ENCODE data around the gene TAF15.

Gene TAF15

DNA sequence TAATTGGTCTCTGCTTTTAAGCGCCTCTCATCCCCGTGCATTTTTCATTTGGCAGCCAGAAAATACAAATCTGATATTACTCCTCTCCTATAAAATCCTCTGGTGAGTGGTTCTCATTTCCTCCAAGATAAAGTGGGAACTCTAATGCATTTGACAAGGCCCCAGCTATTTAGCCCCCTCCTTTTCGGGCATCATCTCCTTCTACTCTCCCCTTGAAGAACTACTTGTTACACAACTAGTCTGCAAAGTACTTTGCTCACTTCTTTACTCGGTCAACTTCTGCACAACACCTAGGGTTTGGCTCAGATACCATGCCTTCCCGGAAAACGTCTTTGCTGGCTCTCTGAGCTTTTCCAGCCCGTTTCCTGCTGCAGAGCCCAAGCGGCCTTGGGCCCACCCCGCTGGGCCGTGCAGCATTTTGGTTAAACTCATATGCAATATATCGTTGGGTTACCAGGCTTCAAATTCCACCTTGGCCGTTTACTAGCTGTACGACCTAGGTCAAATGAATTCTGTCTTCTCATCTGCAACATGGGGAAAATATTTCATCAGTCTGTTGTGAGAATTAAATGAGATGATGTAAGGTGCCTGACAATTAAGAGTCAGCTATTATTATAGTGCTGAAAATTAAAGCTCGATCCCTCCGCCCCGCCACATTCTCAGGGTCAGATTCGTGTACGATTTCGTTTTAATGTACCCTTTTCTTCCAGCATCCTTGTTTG, 883 bp upstream of the TAF15 start:
- Histone ChIP-seq H2AFZ (ENCODE audit: low read length) (peak overlapping the region; percentile 82), H3K4me1 (ENCODE audit: insufficient read depth, low read length, poor library complexity, severe bottlenecking) (peaks cover 36% of the 10 kb centered on the region), H4K20me1 (ENCODE audit: insufficient read depth, low read length, poor library complexity, severe bottlenecking) (peaks cover 41% of the 10 kb centered on the region), H3K9me2 (replicated peaks; ENCODE audit: low read depth, low read length) (no peaks in the 10 kb centered on the region), H3K36me3 (ENCODE audit: insufficient read depth, low read length) (0 out of 2 replicates have a peak, but pooled peaks cover 3% of the 10 kb centered on the region), H3K9me3 (ENCODE audit: insufficient read depth, low read depth, low read length) (no peaks in the 10 kb centered on the region), H3K4me3 (ENCODE audit: low read length, poor library complexity, severe bottlenecking) (peak overlapping the region; percentile 89), H3K27me3 (ENCODE audit: insufficient read depth, low read length, poor library complexity, severe bottlenecking) (no peaks in the 10 kb centered on the region), H3K79me2 (ENCODE audit: insufficient read depth, low read length) (peaks cover 41% of the 10 kb centered on the region), H3K9ac (ENCODE audit: low read depth, low read length, poor library complexity, severe bottlenecking) (peak overlapping the region; percentile 91), H3K4me2 (ENCODE audit: low read depth, low read length, poor library complexity, severe bottlenecking) (peak overlapping the region; percentile 93), H3F3A (ENCODE audit: low read depth) (no peaks in the 10 kb centered on the region)
- TF ChIP-seq CTCF (conservative IDR thresholded peaks at IDR 0.05; ENCODE audit: low read length) = no peak
- no peak for TF ChIP-seq EZH2phosphoT487 (IDR thresholded peaks at IDR 0.05; ENCODE audit: borderline replicate concordance)

GRCh38 chr17:35809855-35810461, 674 bp downstream of the TAF15 start:
- Histone ChIP-seq H3K9ac (ENCODE audit: low read depth, low read length, poor library complexity, severe bottlenecking) (peak overlapping the region; percentile 91), H3K79me2 (ENCODE audit: insufficient read depth, low read length) (peaks cover 56% of the 10 kb centered on the region), H3K9me2 (replicated peaks; ENCODE audit: low read depth, low read length) (no peaks in the 10 kb centered on the region), H3K4me2 (ENCODE audit: low read depth, low read length, poor library complexity, severe bottlenecking) (peak overlapping the region; percentile 90), H2AFZ (ENCODE audit: low read length) (0 out of 2 replicates have a peak overlapping the region, but pooled peaks have one; percentile 67), H3K9me3 (ENCODE audit: insufficient read depth, low read depth, low read length) (no peaks in the 10 kb centered on the region), H3F3A (ENCODE audit: low read depth) (0 out of 2 replicates have a peak, but pooled peaks cover 2% of the 10 kb centered on the region), H3K27me3 (ENCODE audit: insufficient read depth, low read length, poor library complexity, severe bottlenecking) (no peaks in the 10 kb centered on the region), H3K36me3 (ENCODE audit: insufficient read depth, low read length) (0 out of 2 replicates have a peak, but pooled peaks cover 3% of the 10 kb centered on the region), H4K20me1 (ENCODE audit: insufficient read depth, low read length, poor library complexity, severe bottlenecking) (peaks cover 56% of the 10 kb centered on the region), H3K4me1 (ENCODE audit: insufficient read depth, low read length, poor library complexity, severe bottlenecking) (peaks cover 37% of the 10 kb centered on the region), H3K4me3 (ENCODE audit: low read length, poor library complexity, severe bottlenecking) (peak overlapping the region; percentile 89)
- TF ChIP-seq EZH2phosphoT487 (IDR thresholded peaks at IDR 0.05; ENCODE audit: borderline replicate concordance) (no peak), CTCF (conservative IDR thresholded peaks at IDR 0.05; ENCODE audit: low read length) (no peak)

DNA sequence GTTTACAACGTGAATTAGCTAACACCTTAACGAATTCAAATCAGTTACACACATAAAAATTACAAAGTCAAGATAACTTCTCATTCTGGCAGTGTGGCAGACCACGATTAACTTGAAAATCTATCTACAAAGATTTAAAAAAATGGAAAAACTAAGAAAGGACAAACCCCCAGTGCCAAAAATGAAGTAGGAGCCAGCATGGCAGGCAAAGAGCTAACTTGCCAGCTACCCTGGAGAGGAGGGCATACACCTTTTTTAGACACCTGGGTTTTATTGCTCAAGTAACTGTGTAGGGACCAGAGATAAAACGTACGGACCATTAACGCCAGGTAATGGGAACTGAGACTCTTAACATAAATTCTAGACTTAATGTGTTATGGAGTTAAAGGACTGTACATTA, 2.5 kb downstream of the TAF15 start:
- Histone ChIP-seq H3K79me2 (ENCODE audit: insufficient read depth, low read length) (peaks cover 74% of the 10 kb centered on the region), H3K9ac (ENCODE audit: low read depth, low read length, poor library complexity, severe bottlenecking) (peak overlapping the region; percentile 91), H2AFZ (ENCODE audit: low read length) (no peak overlapping the region), H3K9me3 (ENCODE audit: insufficient read depth, low read depth, low read length) (no peaks in the 10 kb centered on the region), H3K9me2 (replicated peaks; ENCODE audit: low read depth, low read length) (no peaks in the 10 kb centered on the region), H3K27me3 (ENCODE audit: insufficient read depth, low read length, poor library complexity, severe bottlenecking) (no peaks in the 10 kb centered on the region), H4K20me1 (ENCODE audit: insufficient read depth, low read length, poor library complexity, severe bottlenecking) (peaks cover 74% of the 10 kb centered on the region), H3K36me3 (ENCODE audit: insufficient read depth, low read length) (peaks cover 3% of the 10 kb centered on the region; the same call in 1 of the 2 replicates), H3K4me3 (ENCODE audit: low read length, poor library complexity, severe bottlenecking) (peak overlapping the region; percentile 89), H3F3A (ENCODE audit: low read depth) (0 out of 2 replicates have a peak, but pooled peaks cover 4% of the 10 kb centered on the region), H3K4me2 (ENCODE audit: low read depth, low read length, poor library complexity, severe bottlenecking) (peak overlapping the region; percentile 90), H3K4me1 (ENCODE audit: insufficient read depth, low read length, poor library complexity, severe bottlenecking) (peaks cover 41% of the 10 kb centered on the region)
- no peak for TF ChIP-seq EZH2phosphoT487 (IDR thresholded peaks at IDR 0.05; ENCODE audit: borderline replicate concordance)
- TF ChIP-seq CTCF (conservative IDR thresholded peaks at IDR 0.05; ENCODE audit: low read length) = no peak

Data from Loucy (cell line).